ENCODE results near the gene TMEM170B. TPM values are rescaled to one million over a fixed set of nuclear protein-coding genes. Genes with fewer than 3 reads are reported as not detected.

The TMEM170B gene
- polyA plus RNA-seq, 2 of the 4 experiments (the other 2 are of a cell fraction) = 2.5 to 3.2 TPM

DNA sequence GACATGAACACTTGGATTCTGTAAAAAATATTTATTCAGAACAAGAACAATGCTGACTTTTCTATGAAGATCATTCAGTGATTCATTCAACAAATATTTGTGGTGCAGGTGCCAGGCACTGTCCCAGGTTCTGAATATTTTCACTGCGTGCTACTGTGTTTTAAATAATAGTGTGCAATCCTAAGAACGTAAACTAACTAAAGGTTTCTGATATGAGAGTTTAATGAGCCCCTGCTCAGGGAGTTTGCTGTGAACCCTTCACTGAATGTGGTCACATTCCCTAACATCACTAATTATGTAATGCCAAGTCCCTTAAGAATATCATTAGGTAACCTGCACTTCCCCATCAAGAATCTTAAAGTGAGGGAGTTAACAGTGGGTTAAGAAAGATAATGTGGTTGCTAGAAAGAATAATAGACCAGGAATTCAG lies 1.7 kb upstream of the TMEM170B start:
- DNase-seq (ENCODE audit: low read depth in 1 of 2, low spot score in 1 of 2) (no peak), FAIRE-seq (no peak), ATAC-seq (no peak)
- CTCF ChIA-PET = no interaction called here
- Histone ChIP-seq H3K4me2 (no peak overlapping the region), H3K27ac (no peak overlapping the region), H3K4me3 (no peak overlapping the region), H3K9me3 (no peaks in the 10 kb centered on the region), H3K4me1 (peaks cover 18% of the 10 kb centered on the region; the same call in 1 of the 3 replicates)
- TF ChIP-seq EHMT2 (IDR thresholded peaks at IDR 0.05; ENCODE audit: low read depth) = peak; percentile 55; the same call in 1 of the 2 replicates
- TF ChIP-seq FOSL2 (IDR thresholded peaks at IDR 0.05) = 0 out of 2 replicates have a peak, but pooled peaks have one; percentile 19
- TF ChIP-seq FOSL2 (CRISPR knock-in tag; IDR thresholded peaks at IDR 0.05) = peak; percentile 68
- TF ChIP-seq HOXB13 (CRISPR knock-in tag; IDR thresholded peaks at IDR 0.05; ENCODE audit: low read depth) = no peak
- no peak for TF ChIP-seq BHLHE40 (IDR thresholded peaks at IDR 0.05; ENCODE audit: low read depth, low read length)
- no peak for TF ChIP-seq ZFP36 (IDR thresholded peaks at IDR 0.05; ENCODE audit: borderline replicate concordance, partially characterized antibody)
- TF ChIP-seq EHF (CRISPR knock-in tag; IDR thresholded peaks at IDR 0.05) = no peak
- TF ChIP-seq, protein P1, sequence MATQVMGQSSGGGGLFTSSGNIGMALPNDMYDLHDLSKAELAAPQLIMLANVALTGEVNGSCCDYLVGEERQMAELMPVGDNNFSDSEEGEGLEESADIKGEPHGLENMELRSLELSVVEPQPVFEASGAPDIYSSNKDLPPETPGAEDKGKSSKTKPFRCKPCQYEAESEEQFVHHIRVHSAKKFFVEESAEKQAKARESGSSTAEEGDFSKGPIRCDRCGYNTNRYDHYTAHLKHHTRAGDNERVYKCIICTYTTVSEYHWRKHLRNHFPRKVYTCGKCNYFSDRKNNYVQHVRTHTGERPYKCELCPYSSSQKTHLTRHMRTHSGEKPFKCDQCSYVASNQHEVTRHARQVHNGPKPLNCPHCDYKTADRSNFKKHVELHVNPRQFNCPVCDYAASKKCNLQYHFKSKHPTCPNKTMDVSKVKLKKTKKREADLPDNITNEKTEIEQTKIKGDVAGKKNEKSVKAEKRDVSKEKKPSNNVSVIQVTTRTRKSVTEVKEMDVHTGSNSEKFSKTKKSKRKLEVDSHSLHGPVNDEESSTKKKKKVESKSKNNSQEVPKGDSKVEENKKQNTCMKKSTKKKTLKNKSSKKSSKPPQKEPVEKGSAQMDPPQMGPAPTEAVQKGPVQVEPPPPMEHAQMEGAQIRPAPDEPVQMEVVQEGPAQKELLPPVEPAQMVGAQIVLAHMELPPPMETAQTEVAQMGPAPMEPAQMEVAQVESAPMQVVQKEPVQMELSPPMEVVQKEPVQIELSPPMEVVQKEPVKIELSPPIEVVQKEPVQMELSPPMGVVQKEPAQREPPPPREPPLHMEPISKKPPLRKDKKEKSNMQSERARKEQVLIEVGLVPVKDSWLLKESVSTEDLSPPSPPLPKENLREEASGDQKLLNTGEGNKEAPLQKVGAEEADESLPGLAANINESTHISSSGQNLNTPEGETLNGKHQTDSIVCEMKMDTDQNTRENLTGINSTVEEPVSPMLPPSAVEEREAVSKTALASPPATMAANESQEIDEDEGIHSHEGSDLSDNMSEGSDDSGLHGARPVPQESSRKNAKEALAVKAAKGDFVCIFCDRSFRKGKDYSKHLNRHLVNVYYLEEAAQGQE (IDR thresholded peaks at IDR 0.05) = peak; percentile 89
- WGBS (ENCODE audit: missing lambda C conversion rate) = 13% methylated on average over 2 of the region's 2 CpGs
- POLR2A ChIA-PET = no interaction called here

- H3K4me1 ChIP-seq = peaks cover 18% of the 10 kb centered on the region; the same call in 1 of the 3 replicates
- peak overlapping the region; percentile 69 to 88; a peak in 5 of 6 replicates for H3K27ac ChIP-seq
- ATAC-seq (peak in 1 of 2 experiments; percentile 6; a peak in 1 of 6 replicates), DNase-seq (ENCODE audit: low read depth in 1 of 2, low spot score in 1 of 2) (no peak), FAIRE-seq (no peak)
- ChIA-PET CTCF (no interaction called here), POLR2A (no interaction called here)
- TF ChIP-seq, protein P1 (IDR thresholded peaks at IDR 0.05) = no peak
- TF ChIP-seq MYC (IDR thresholded peaks at IDR 0.05; ENCODE audit: borderline replicate concordance, low read length) = no peak
- TF ChIP-seq JUN (IDR thresholded peaks at IDR 0.05) = no peak
- no peak for TF ChIP-seq TP53 (CRISPR knock-in tag; IDR thresholded peaks at IDR 0.05)
- TF ChIP-seq, protein P2, sequence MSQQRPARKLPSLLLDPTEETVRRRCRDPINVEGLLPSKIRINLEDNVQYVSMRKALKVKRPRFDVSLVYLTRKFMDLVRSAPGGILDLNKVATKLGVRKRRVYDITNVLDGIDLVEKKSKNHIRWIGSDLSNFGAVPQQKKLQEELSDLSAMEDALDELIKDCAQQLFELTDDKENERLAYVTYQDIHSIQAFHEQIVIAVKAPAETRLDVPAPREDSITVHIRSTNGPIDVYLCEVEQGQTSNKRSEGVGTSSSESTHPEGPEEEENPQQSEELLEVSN (IDR thresholded peaks at IDR 0.05; ENCODE audit: borderline replicate concordance, low read depth) = no peak
- TF ChIP-seq, protein P3, sequence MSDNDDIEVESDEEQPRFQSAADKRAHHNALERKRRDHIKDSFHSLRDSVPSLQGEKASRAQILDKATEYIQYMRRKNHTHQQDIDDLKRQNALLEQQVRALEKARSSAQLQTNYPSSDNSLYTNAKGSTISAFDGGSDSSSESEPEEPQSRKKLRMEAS (IDR thresholded peaks at IDR 0.05) = no peak
- no peak for TF ChIP-seq CEBPB (IDR thresholded peaks at IDR 0.05)
- TF ChIP-seq FOSL2 (IDR thresholded peaks at IDR 0.05) = no peak
- TF ChIP-seq FOSL2 (CRISPR knock-in tag; IDR thresholded peaks at IDR 0.05) = no peak
- TF ChIP-seq FOSB (CRISPR knock-in tag; IDR thresholded peaks at IDR 0.05) = no peak
- TF ChIP-seq ZSCAN20 (CRISPR knock-in tag; IDR thresholded peaks at IDR 0.05) = no peak
- TF ChIP-seq EHF (CRISPR knock-in tag; IDR thresholded peaks at IDR 0.05) = no peak
- TF ChIP-seq ZC3H11A (IDR thresholded peaks at IDR 0.05) = no peak
- TF ChIP-seq EHMT2 (IDR thresholded peaks at IDR 0.05; ENCODE audit: low read depth) = no peak
- TF ChIP-seq MAZ (IDR thresholded peaks at IDR 0.05; ENCODE audit: borderline replicate concordance, low read depth, low read length) = no peak
- no peaks in the 10 kb centered on the region for H3K9me3 ChIP-seq
- 11% methylated on average over 12 of the region's 12 CpGs for WGBS (ENCODE audit: missing lambda C conversion rate)
- H3K4me3 ChIP-seq = peak overlapping the region; percentile 77
- H3K4me2 ChIP-seq = peak overlapping the region; percentile 91
These were observed 754 bp upstream of the TMEM170B start for GRCh38 chr6:11536795-11537194.

All from A549 (cell line).